Adrenal gland (tissue), 5 donors: Measurements from ENCODE around the gene REEP3.

Source experiments
- CTCF ChIP-seq, 6 experiments: fragments of 450-650 bp in 4 of 6; fragments of 200-600 bp in 2 of 6; sonication (generic) in 1 of 6; IDR thresholded peaks; 1 replicate in 5 of 6; 2 replicates in 1 of 6; pipeline versions ENCODE4 v1.5.1 to v1.8.0; 2016 to 2021; ENCODE audit warnings: antibody characterized with exemption in 6 of 6, mild to moderate bottlenecking in 2 of 6, moderate library complexity in 1 of 6
- POLR2A ChIP-seq, 2 donors: fragments of 450-650 bp; IDR thresholded peaks; one replicate each; pipeline ENCODE4 v1.6.1; 2017; ENCODE audit warnings: antibody characterized with exemption in 2 of 2, mild to moderate bottlenecking in 2 of 2, moderate library complexity in 1 of 2
- donor health status: DM: no; HTN: no; CAD: no.

GRCh38 chr10:63591600-63592379, 70.6 kb downstream of the REEP3 start:
- TF ChIP-seq CTCF (IDR thresholded peaks at IDR 0.05) = no peak
- TF ChIP-seq POLR2A (IDR thresholded peaks at IDR 0.05) = no peak
